ENCODE data around the gene ZFR. TPM values are rescaled to one million over a fixed set of nuclear protein-coding genes. Genes with fewer than 3 reads are reported as not detected.

ZFR gene
- total and polyA plus RNA-seq, 4 donors = 17.5 to 44.5 (median 30.8) TPM

DNA sequence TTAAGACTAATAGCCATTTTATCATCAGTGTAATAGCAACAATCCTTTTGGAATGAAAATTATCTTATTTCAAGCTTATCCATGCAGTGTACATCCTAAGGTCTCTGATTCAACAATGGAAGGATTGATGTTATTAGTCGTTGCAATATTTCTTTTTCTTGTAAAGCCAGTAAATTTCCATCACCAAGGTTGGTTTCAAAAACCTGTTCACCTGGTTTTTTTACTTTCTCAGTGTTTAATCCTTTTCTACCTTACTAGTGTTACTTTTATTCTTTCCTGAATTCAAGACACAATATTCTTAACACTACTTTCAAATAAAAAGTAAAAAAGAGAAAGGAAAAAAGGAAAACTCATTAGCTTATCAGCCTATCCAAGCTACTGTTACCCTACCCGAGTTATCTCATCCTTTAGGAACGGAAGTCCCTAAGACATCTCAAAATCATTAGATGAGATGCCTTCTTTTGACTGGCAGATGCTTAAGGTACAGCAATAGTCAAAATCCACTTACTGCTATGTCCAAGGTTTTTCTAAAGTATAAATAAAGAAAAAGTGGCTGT lies 5.4 kb downstream of the ZFR start (continued):
- TF ChIP-seq, protein P1, sequence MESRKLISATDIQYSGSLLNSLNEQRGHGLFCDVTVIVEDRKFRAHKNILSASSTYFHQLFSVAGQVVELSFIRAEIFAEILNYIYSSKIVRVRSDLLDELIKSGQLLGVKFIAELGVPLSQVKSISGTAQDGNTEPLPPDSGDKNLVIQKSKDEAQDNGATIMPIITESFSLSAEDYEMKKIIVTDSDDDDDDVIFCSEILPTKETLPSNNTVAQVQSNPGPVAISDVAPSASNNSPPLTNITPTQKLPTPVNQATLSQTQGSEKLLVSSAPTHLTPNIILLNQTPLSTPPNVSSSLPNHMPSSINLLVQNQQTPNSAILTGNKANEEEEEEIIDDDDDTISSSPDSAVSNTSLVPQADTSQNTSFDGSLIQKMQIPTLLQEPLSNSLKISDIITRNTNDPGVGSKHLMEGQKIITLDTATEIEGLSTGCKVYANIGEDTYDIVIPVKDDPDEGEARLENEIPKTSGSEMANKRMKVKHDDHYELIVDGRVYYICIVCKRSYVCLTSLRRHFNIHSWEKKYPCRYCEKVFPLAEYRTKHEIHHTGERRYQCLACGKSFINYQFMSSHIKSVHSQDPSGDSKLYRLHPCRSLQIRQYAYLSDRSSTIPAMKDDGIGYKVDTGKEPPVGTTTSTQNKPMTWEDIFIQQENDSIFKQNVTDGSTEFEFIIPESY (IDR thresholded peaks at IDR 0.05) = no peak
- no peak for TF ChIP-seq YY1 (IDR thresholded peaks at IDR 0.05)
- TF ChIP-seq SP1 (IDR thresholded peaks at IDR 0.05) = no peak

- no peak for DNase-seq (ENCODE audit: low spot score)
- TF ChIP-seq YY1 (IDR thresholded peaks at IDR 0.05) = no peak
- TF ChIP-seq FOXA2 (IDR thresholded peaks at IDR 0.05) = no peak
- peaks cover 0 to 5% (median 2%) of the 10 kb centered on the region in 4 donors for H3K4me1 ChIP-seq (ENCODE audit: control insufficient read depth in 4 of 4, insufficient read depth in 4 of 4, low read length in 3 of 4)
- no peak overlapping the region for H3K27ac ChIP-seq (ENCODE audit: low read depth in 1 of 2, low read length in 2 of 2)
- 78% methylated on average over 4 of the region's 4 CpGs for WGBS
- no peaks in the 10 kb centered on the region for H3K36me3 ChIP-seq (ENCODE audit: control insufficient read depth in 4 of 4, insufficient read depth in 3 of 4, low read depth in 1 of 4, low read length in 3 of 4)
- H3K9me3 ChIP-seq (ENCODE audit: control insufficient read depth in 4 of 4, low read length in 3 of 4) = no peaks in the 10 kb centered on the region
- H3K4me3 ChIP-seq (ENCODE audit: low read depth in 1 of 3, low read length in 3 of 3) = no peak overlapping the region
- H3K9ac ChIP-seq (ENCODE audit: low read depth in 1 of 2, low read length in 2 of 2) = no peak overlapping the region
- no peaks in the 10 kb centered on the region for H3K27me3 ChIP-seq (ENCODE audit: control insufficient read depth in 4 of 4, insufficient read depth in 4 of 4, low read length in 3 of 4)
These were observed 7.8 kb downstream of the ZFR start for GRCh38 chr5:32436553-32437242.

- WGBS = 86% methylated on average over 3 of the region's 3 CpGs
- no peak for TF ChIP-seq ATF3 (IDR thresholded peaks at IDR 0.05)
- no peak for TF ChIP-seq FOXA2 (IDR thresholded peaks at IDR 0.05)
- no peak for TF ChIP-seq YY1 (IDR thresholded peaks at IDR 0.05)
- TF ChIP-seq HNF4G (IDR thresholded peaks at IDR 0.05) = no peak
- TF ChIP-seq, protein P2, sequence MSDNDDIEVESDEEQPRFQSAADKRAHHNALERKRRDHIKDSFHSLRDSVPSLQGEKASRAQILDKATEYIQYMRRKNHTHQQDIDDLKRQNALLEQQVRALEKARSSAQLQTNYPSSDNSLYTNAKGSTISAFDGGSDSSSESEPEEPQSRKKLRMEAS (IDR thresholded peaks at IDR 0.05) = no peak
- TF ChIP-seq SP1 (IDR thresholded peaks at IDR 0.05) = no peak
- TF ChIP-seq JUND (IDR thresholded peaks at IDR 0.05) = no peak
- no peak for TF ChIP-seq RXRA (IDR thresholded peaks at IDR 0.05)
- TF ChIP-seq TAF1 (conservative IDR thresholded peaks at IDR 0.05) = no peak
- TF ChIP-seq CTCF (IDR thresholded peaks at IDR 0.05; ENCODE audit: low read depth, low read length, missing input control) = no peak
- TF ChIP-seq, protein P3, sequence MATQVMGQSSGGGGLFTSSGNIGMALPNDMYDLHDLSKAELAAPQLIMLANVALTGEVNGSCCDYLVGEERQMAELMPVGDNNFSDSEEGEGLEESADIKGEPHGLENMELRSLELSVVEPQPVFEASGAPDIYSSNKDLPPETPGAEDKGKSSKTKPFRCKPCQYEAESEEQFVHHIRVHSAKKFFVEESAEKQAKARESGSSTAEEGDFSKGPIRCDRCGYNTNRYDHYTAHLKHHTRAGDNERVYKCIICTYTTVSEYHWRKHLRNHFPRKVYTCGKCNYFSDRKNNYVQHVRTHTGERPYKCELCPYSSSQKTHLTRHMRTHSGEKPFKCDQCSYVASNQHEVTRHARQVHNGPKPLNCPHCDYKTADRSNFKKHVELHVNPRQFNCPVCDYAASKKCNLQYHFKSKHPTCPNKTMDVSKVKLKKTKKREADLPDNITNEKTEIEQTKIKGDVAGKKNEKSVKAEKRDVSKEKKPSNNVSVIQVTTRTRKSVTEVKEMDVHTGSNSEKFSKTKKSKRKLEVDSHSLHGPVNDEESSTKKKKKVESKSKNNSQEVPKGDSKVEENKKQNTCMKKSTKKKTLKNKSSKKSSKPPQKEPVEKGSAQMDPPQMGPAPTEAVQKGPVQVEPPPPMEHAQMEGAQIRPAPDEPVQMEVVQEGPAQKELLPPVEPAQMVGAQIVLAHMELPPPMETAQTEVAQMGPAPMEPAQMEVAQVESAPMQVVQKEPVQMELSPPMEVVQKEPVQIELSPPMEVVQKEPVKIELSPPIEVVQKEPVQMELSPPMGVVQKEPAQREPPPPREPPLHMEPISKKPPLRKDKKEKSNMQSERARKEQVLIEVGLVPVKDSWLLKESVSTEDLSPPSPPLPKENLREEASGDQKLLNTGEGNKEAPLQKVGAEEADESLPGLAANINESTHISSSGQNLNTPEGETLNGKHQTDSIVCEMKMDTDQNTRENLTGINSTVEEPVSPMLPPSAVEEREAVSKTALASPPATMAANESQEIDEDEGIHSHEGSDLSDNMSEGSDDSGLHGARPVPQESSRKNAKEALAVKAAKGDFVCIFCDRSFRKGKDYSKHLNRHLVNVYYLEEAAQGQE (IDR thresholded peaks at IDR 0.05) = no peak
- no peak for TF ChIP-seq RAD21 (IDR thresholded peaks at IDR 0.05)
- no peak for TF ChIP-seq GABPA (IDR thresholded peaks at IDR 0.05 in 1 of 2, conservative IDR thresholded peaks at IDR 0.05 in 1 of 2)
- no peak for TF ChIP-seq NR2F2 (IDR thresholded peaks at IDR 0.05)
- no peak for TF ChIP-seq EGR1 (IDR thresholded peaks at IDR 0.05; ENCODE audit: low read depth in 2 of 2)
- no peak for TF ChIP-seq FOXA1 (IDR thresholded peaks at IDR 0.05)
- TF ChIP-seq, protein P1 (IDR thresholded peaks at IDR 0.05) = no peak
- TF ChIP-seq HNF4A (conservative IDR thresholded peaks at IDR 0.05) = no peak
- H3K4me3 ChIP-seq (ENCODE audit: low read depth in 1 of 3, low read length in 3 of 3) = no peak overlapping the region
- no peak for DNase-seq (ENCODE audit: low spot score)
- no peaks in the 10 kb centered on the region for H3K36me3 ChIP-seq (ENCODE audit: control insufficient read depth in 4 of 4, insufficient read depth in 3 of 4, low read depth in 1 of 4, low read length in 3 of 4)
- H3K4me1 ChIP-seq (ENCODE audit: control insufficient read depth in 4 of 4, insufficient read depth in 4 of 4, low read length in 3 of 4) = peaks cover 0 to 7% (median 3%) of the 10 kb centered on the region in 4 donors
- no peaks in the 10 kb centered on the region for H3K9me3 ChIP-seq (ENCODE audit: control insufficient read depth in 4 of 4, low read length in 3 of 4)
- no peak overlapping the region for H3K27ac ChIP-seq (ENCODE audit: low read depth in 1 of 2, low read length in 2 of 2)
- H3K9ac ChIP-seq (ENCODE audit: low read depth in 1 of 2, low read length in 2 of 2) = no peak overlapping the region
- H3K27me3 ChIP-seq (ENCODE audit: control insufficient read depth in 4 of 4, insufficient read depth in 4 of 4, low read length in 3 of 4) = no peaks in the 10 kb centered on the region
These were observed 9.2 kb downstream of the ZFR start for GRCh38 chr5:32435383-32435782.
